ENCODE data around the gene FNDC3B.

FNDC3B gene

GRCh38 chr3:172115787-172116186 lies 76.4 kb downstream of the FNDC3B start:
- TF ChIP-seq, protein P1, sequence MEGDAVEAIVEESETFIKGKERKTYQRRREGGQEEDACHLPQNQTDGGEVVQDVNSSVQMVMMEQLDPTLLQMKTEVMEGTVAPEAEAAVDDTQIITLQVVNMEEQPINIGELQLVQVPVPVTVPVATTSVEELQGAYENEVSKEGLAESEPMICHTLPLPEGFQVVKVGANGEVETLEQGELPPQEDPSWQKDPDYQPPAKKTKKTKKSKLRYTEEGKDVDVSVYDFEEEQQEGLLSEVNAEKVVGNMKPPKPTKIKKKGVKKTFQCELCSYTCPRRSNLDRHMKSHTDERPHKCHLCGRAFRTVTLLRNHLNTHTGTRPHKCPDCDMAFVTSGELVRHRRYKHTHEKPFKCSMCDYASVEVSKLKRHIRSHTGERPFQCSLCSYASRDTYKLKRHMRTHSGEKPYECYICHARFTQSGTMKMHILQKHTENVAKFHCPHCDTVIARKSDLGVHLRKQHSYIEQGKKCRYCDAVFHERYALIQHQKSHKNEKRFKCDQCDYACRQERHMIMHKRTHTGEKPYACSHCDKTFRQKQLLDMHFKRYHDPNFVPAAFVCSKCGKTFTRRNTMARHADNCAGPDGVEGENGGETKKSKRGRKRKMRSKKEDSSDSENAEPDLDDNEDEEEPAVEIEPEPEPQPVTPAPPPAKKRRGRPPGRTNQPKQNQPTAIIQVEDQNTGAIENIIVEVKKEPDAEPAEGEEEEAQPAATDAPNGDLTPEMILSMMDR (IDR thresholded peaks at IDR 0.05; ENCODE audit: insufficient read depth, low read length, poor library complexity, severe bottlenecking), result no peak
- no peak for TF ChIP-seq EZH2phosphoT487 (conservative IDR thresholded peaks at IDR 0.05; ENCODE audit: low read length)
- no peak overlapping the region for H3K27ac ChIP-seq (ENCODE audit: low read depth, low read length)
- peaks cover 2% of the 10 kb centered on the region; the same call in 1 of the 2 replicates for H4K20me1 ChIP-seq (ENCODE audit: low read depth, low read length)
- no peak overlapping the region for H2AFZ ChIP-seq (ENCODE audit: low read depth, low read length, severe bottlenecking)
- H3K79me2 ChIP-seq (ENCODE audit: insufficient read depth, low read length), result no peaks in the 10 kb centered on the region
- H3F3A ChIP-seq (ENCODE audit: insufficient read depth), result no peaks in the 10 kb centered on the region
- H3K36me3 ChIP-seq (ENCODE audit: low read length), result no peaks in the 10 kb centered on the region
- no peak overlapping the region for H3K4me3 ChIP-seq (ENCODE audit: insufficient read depth, low read length, poor library complexity, severe bottlenecking)
- H3K4me2 ChIP-seq (ENCODE audit: low read depth, low read length, poor library complexity, severe bottlenecking), result no peak overlapping the region
- no peak overlapping the region for H3K9ac ChIP-seq (ENCODE audit: low read length)
- no peaks in the 10 kb centered on the region for H3K9me3 ChIP-seq (ENCODE audit: insufficient read depth, low read length)
- no peaks in the 10 kb centered on the region for H3K27me3 ChIP-seq (ENCODE audit: low read length)
- H3K9me2 ChIP-seq (replicated peaks; ENCODE audit: insufficient read depth, low read length), result no peaks in the 10 kb centered on the region

- H3K9me2 ChIP-seq (replicated peaks; ENCODE audit: insufficient read depth, low read length), result no peaks in the 10 kb centered on the region
- H3K4me2 ChIP-seq (ENCODE audit: low read depth, low read length, poor library complexity, severe bottlenecking), result no peak overlapping the region
- H3K27me3 ChIP-seq (ENCODE audit: low read length), result no peaks in the 10 kb centered on the region
- H3K36me3 ChIP-seq (ENCODE audit: low read length), result no peaks in the 10 kb centered on the region
- no peak overlapping the region for H3K4me3 ChIP-seq (ENCODE audit: insufficient read depth, low read length, poor library complexity, severe bottlenecking)
- no peak overlapping the region for H2AFZ ChIP-seq (ENCODE audit: low read depth, low read length, severe bottlenecking)
- no peaks in the 10 kb centered on the region for H3F3A ChIP-seq (ENCODE audit: insufficient read depth)
- no peak overlapping the region for H3K9ac ChIP-seq (ENCODE audit: low read length)
- no peaks in the 10 kb centered on the region for H3K79me2 ChIP-seq (ENCODE audit: insufficient read depth, low read length)
- H4K20me1 ChIP-seq (ENCODE audit: low read depth, low read length), result 0 out of 2 replicates have a peak, but pooled peaks cover 2% of the 10 kb centered on the region
- no peaks in the 10 kb centered on the region for H3K9me3 ChIP-seq (ENCODE audit: insufficient read depth, low read length)
- TF ChIP-seq, protein P1 (IDR thresholded peaks at IDR 0.05; ENCODE audit: insufficient read depth, low read length, poor library complexity, severe bottlenecking), result no peak
- no peak for TF ChIP-seq EZH2phosphoT487 (conservative IDR thresholded peaks at IDR 0.05; ENCODE audit: low read length)
- no peak overlapping the region for H3K27ac ChIP-seq (ENCODE audit: low read depth, low read length)
These were observed 78.6 kb downstream of the FNDC3B start for GRCh38 chr3:172118019-172118418.

DNA sequence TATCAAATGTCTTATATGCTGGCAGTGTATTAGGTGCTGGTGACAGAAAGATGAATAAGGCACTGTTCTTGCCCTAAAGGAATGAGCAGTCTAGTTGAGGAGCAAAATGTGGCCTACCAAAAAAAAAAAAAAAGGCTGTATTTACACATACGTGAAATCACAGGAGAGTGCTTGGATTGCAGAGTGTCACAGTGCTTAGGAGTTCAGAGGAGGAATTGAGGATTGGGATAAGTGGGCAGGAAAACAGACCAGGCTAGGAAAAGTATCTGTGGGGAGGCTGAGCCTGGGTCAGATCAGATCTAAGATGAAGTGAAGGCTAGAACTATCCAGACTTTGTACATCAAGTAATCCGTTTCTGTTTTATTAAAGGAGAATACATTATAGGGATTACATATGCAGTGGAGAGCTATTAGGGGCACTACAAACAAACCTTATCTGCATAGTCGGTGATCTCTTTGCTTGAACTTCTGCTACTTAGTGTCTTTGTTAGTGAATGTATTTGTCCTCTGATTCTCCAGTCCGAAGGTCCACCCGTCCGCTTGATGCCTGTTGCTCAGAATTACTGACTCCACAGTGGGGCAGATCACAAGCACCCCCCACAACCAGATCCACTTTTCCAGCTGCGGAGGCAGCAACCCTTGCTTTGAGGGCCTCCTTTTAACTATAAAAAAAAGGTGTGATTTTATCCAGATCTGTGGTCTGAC lies 80.0 kb downstream of the FNDC3B start:
- H3K36me3 ChIP-seq (ENCODE audit: low read length), result no peaks in the 10 kb centered on the region
- no peaks in the 10 kb centered on the region for H3K79me2 ChIP-seq (ENCODE audit: insufficient read depth, low read length)
- H3F3A ChIP-seq (ENCODE audit: insufficient read depth), result no peaks in the 10 kb centered on the region

More for the DNA sequence above, 80.0 kb downstream of the FNDC3B start:
- no peak for TF ChIP-seq EZH2phosphoT487 (conservative IDR thresholded peaks at IDR 0.05; ENCODE audit: low read length)
- TF ChIP-seq, protein P1 (IDR thresholded peaks at IDR 0.05; ENCODE audit: insufficient read depth, low read length, poor library complexity, severe bottlenecking), result no peak
- Histone ChIP-seq H3K4me2 (ENCODE audit: low read depth, low read length, poor library complexity, severe bottlenecking) (no peak overlapping the region), H3K9me2 (replicated peaks; ENCODE audit: insufficient read depth, low read length) (no peaks in the 10 kb centered on the region), H2AFZ (ENCODE audit: low read depth, low read length, severe bottlenecking) (no peak overlapping the region), H3K9me3 (ENCODE audit: insufficient read depth, low read length) (no peaks in the 10 kb centered on the region), H4K20me1 (ENCODE audit: low read depth, low read length) (0 out of 2 replicates have a peak, but pooled peaks cover 2% of the 10 kb centered on the region), H3K9ac (ENCODE audit: low read length) (no peak overlapping the region), H3K27me3 (ENCODE audit: low read length) (no peaks in the 10 kb centered on the region), H3K4me3 (ENCODE audit: insufficient read depth, low read length, poor library complexity, severe bottlenecking) (no peak overlapping the region), H3K27ac (ENCODE audit: low read depth, low read length) (no peak overlapping the region)

All from SU-DHL-6 (cell line).